Measurements from ENCODE around the gene OR8B8. TPM values are rescaled to one million over a fixed set of nuclear protein-coding genes. Genes with fewer than 3 reads are reported as not detected.
A peak's percentile ranks its signal among the peaks of the same experiment; 100 is the strongest.
"Not testable (repeated sequence)": the region's sequence is repeated elsewhere in the genome, so short reads cannot be mapped to it uniquely, and the experiment has no call there.

The OR8B8 gene
- total RNA-seq, 1 experiment from 2014 or later, result not detected

GRCh38 chr11:124402326-124402922, 43.1 kb downstream of the OR8B8 start:
- Histone ChIP-seq H3K9me3 (no peaks in the 10 kb centered on the region), H3K36me3 (no peaks in the 10 kb centered on the region), H3K4me3 (no peak overlapping the region), H3K27me3 (no peaks in the 10 kb centered on the region; the same call in 1 of the 2 replicates)
- peak; percentile 65 for DNase-seq

GRCh38 chr11:124398924-124399323, 46.6 kb downstream of the OR8B8 start, which contains the start of gene OR8B3:
Gene OR8B3 (minus strand): TSS chr11:124399024. CDS start chr11:124397351, 1,673 bp downstream.
- no peaks in the 10 kb centered on the region for H3K9me3 ChIP-seq
- H3K4me3 ChIP-seq, result no peak within 1 kb of the TSS
- H3K36me3 ChIP-seq, result no peaks in the 10 kb centered on the region
- DNase-seq, result no peak
- H3K27me3 ChIP-seq, result no peaks in the 10 kb centered on the region

GRCh38 chr11:124396847-124397246, 48.6 kb downstream of the OR8B8 start:
- not testable (repeated sequence) for DNase-seq

GRCh38 chr11:124394408-124394807, 51.1 kb downstream of the OR8B8 start:
- Histone ChIP-seq H3K36me3 (no peaks in the 10 kb centered on the region), H3K4me3 (no peak overlapping the region), H3K27me3 (no peaks in the 10 kb centered on the region), H3K9me3 (no peaks in the 10 kb centered on the region)
- DNase-seq, result peak; percentile 26

More at GRCh38 chr11:124396847-124397246, 48.6 kb downstream of the OR8B8 start:
- H3K27me3 ChIP-seq, H3K36me3 ChIP-seq, H3K4me3 ChIP-seq, H3K9me3 ChIP-seq: not testable (repeated sequence)

Other genes starting within 250 kb of the OR8B8 start
- gene OR8G1, start 204.6 kb downstream of the OR8B8 start, total RNA-seq (2014; rRNA removed; shearing (Covaris generic); ENCODE audit: low replicate concordance), result not detected in 2 replicates
- not detected in 2 replicates for gene OR8G5, start 189.3 kb downstream of the OR8B8 start, total RNA-seq (2014; rRNA removed; shearing (Covaris generic); ENCODE audit: low replicate concordance)
- not detected in 2 replicates for gene OR8D1, start 131.7 kb downstream of the OR8B8 start, total RNA-seq (2014; rRNA removed; shearing (Covaris generic); ENCODE audit: low replicate concordance)
- not detected in 2 replicates for gene OR8D2, start 125.5 kb downstream of the OR8B8 start, total RNA-seq (2014; rRNA removed; shearing (Covaris generic); ENCODE audit: low replicate concordance)
- gene OR8B2, start 61.2 kb downstream of the OR8B8 start, total RNA-seq (2014; rRNA removed; shearing (Covaris generic); ENCODE audit: low replicate concordance), result not detected in 2 replicates
- not detected in 2 replicates for gene OR8B3, start 46.7 kb downstream of the OR8B8 start, total RNA-seq (2014; rRNA removed; shearing (Covaris generic); ENCODE audit: low replicate concordance)
- gene OR8B4, start 20.8 kb downstream of the OR8B8 start, total RNA-seq (2014; rRNA removed; shearing (Covaris generic); ENCODE audit: low replicate concordance), result not detected in 2 replicates
- gene OR8B12, start 98.0 kb upstream of the OR8B8 start, total RNA-seq (2014; rRNA removed; shearing (Covaris generic); ENCODE audit: low replicate concordance), result not detected in 2 replicates
- gene OR8A1, start 124.3 kb upstream of the OR8B8 start, total RNA-seq (2014; rRNA removed; shearing (Covaris generic); ENCODE audit: low replicate concordance), result not detected in 2 replicates
- gene PANX3, start 165.7 kb upstream of the OR8B8 start, total RNA-seq (2014; rRNA removed; shearing (Covaris generic); ENCODE audit: low replicate concordance), result not detected in 2 replicates
- 13.2 and 24.9 TPM in 2 replicates for gene TBRG1, start 177.2 kb upstream of the OR8B8 start, total RNA-seq (2014; rRNA removed; shearing (Covaris generic); ENCODE audit: low replicate concordance)
- 2.8 and 4.6 TPM in 2 replicates for gene SIAE, start 228.0 kb upstream of the OR8B8 start, total RNA-seq (2014; rRNA removed; shearing (Covaris generic); ENCODE audit: low replicate concordance)
- 19.0 and 32.4 TPM in 2 replicates for gene SPA17, start 228.2 kb upstream of the OR8B8 start, total RNA-seq (2014; rRNA removed; shearing (Covaris generic); ENCODE audit: low replicate concordance)

Measured in MG63 (cell line).